Measurements from ENCODE around the gene MACO1. TPM values are rescaled to one million over a fixed set of nuclear protein-coding genes. Genes with fewer than 3 reads are reported as not detected.

MACO1 gene
- total and polyA plus RNA-seq, 2 donors, result 17.3 to 21.3 TPM

- WGBS, result 95% methylated on average over 5 of the region's 5 CpGs
- Histone ChIP-seq H3K9me3 (ENCODE audit: control insufficient read depth in 2 of 2, insufficient read depth in 1 of 2, low read length in 1 of 2) (peaks cover 0 to 1% of the 10 kb centered on the region in 2 donors), H3K27ac (ENCODE audit: low read depth in 1 of 2, low read length in 1 of 2) (no peak overlapping the region), H3K4me3 (ENCODE audit: low read length in 2 of 2) (no peak overlapping the region), H3K27me3 (ENCODE audit: control insufficient read depth in 2 of 2, insufficient read depth in 1 of 2, low read length in 1 of 2) (no peaks in the 10 kb centered on the region), H3K36me3 (ENCODE audit: control insufficient read depth in 2 of 2, insufficient read depth in 2 of 2, low read length in 1 of 2) (peaks cover 29 to 44% of the 10 kb centered on the region in 2 donors), H3K4me1 (ENCODE audit: control insufficient read depth in 2 of 2, insufficient read depth in 2 of 2, low read length in 2 of 2) (peaks cover 0 to 5% of the 10 kb centered on the region in 2 donors)
- no peak for DNase-seq (ENCODE audit: low read depth in 6 of 9, low spot score in 9 of 9)
Observed at GRCh38 chr1:25462732-25463131, 32.0 kb downstream of the MACO1 start.

- no peaks in the 10 kb centered on the region for H3K27me3 ChIP-seq (ENCODE audit: control insufficient read depth in 2 of 2, insufficient read depth in 1 of 2, low read length in 1 of 2)
- peak in 2 of 9 donors; percentile 18 to 51 for DNase-seq (ENCODE audit: low read depth in 6 of 9, low spot score in 9 of 9)
- peak overlapping the region in 1 of 2 donors; percentile 18 for H3K27ac ChIP-seq (ENCODE audit: low read depth in 1 of 2, low read length in 1 of 2)
- H3K4me1 ChIP-seq (ENCODE audit: control insufficient read depth in 2 of 2, insufficient read depth in 2 of 2, low read length in 2 of 2), result peaks cover 0 to 8% of the 10 kb centered on the region in 2 donors
- no peak overlapping the region for H3K4me3 ChIP-seq (ENCODE audit: low read length in 2 of 2)
- WGBS, result 41% methylated on average over 4 of the region's 4 CpGs
- no peaks in the 10 kb centered on the region for H3K9me3 ChIP-seq (ENCODE audit: control insufficient read depth in 2 of 2, insufficient read depth in 1 of 2, low read length in 1 of 2)
- H3K36me3 ChIP-seq (ENCODE audit: control insufficient read depth in 2 of 2, insufficient read depth in 2 of 2, low read length in 1 of 2), result peaks cover 10 to 17% of the 10 kb centered on the region in 2 donors
Observed at GRCh38 chr1:25467193-25467592, 36.5 kb downstream of the MACO1 start.

- Histone ChIP-seq H3K4me1 (ENCODE audit: control insufficient read depth in 2 of 2, insufficient read depth in 2 of 2, low read length in 2 of 2) (peaks cover 0 to 8% of the 10 kb centered on the region in 2 donors), H3K9me3 (ENCODE audit: control insufficient read depth in 2 of 2, insufficient read depth in 1 of 2, low read length in 1 of 2) (no peaks in the 10 kb centered on the region), H3K27ac (ENCODE audit: low read depth in 1 of 2, low read length in 1 of 2) (no peak overlapping the region), H3K4me3 (ENCODE audit: low read length in 2 of 2) (no peak overlapping the region), H3K27me3 (ENCODE audit: control insufficient read depth in 2 of 2, insufficient read depth in 1 of 2, low read length in 1 of 2) (no peaks in the 10 kb centered on the region), H3K36me3 (ENCODE audit: control insufficient read depth in 2 of 2, insufficient read depth in 2 of 2, low read length in 1 of 2) (peaks cover 9 to 15% of the 10 kb centered on the region in 2 donors)
- WGBS, result 92% methylated on average over 1 of the region's 1 CpG
- no peak for DNase-seq (ENCODE audit: low read depth in 6 of 9, low spot score in 9 of 9)
Observed at GRCh38 chr1:25467616-25468015, 36.9 kb downstream of the MACO1 start.

- no peak for DNase-seq (ENCODE audit: low read depth in 6 of 9, low spot score in 9 of 9)
- Histone ChIP-seq H3K4me1 (ENCODE audit: control insufficient read depth in 2 of 2, insufficient read depth in 2 of 2, low read length in 2 of 2) (peaks cover 0 to 8% of the 10 kb centered on the region in 2 donors), H3K27ac (ENCODE audit: low read depth in 1 of 2, low read length in 1 of 2) (peak overlapping the region in 1 of 2 donors; percentile 14), H3K9me3 (ENCODE audit: control insufficient read depth in 2 of 2, insufficient read depth in 1 of 2, low read length in 1 of 2) (no peaks in the 10 kb centered on the region), H3K4me3 (ENCODE audit: low read length in 2 of 2) (no peak overlapping the region), H3K27me3 (ENCODE audit: control insufficient read depth in 2 of 2, insufficient read depth in 1 of 2, low read length in 1 of 2) (no peaks in the 10 kb centered on the region), H3K36me3 (ENCODE audit: control insufficient read depth in 2 of 2, insufficient read depth in 2 of 2, low read length in 1 of 2) (peaks cover 9 to 11% of the 10 kb centered on the region in 2 donors)
Observed at GRCh38 chr1:25468033-25468432, 37.3 kb downstream of the MACO1 start.

- H3K9me3 ChIP-seq (ENCODE audit: control insufficient read depth in 2 of 2, insufficient read depth in 1 of 2, low read length in 1 of 2), result no peaks in the 10 kb centered on the region
- no peak for DNase-seq (ENCODE audit: low read depth in 6 of 9, low spot score in 9 of 9)
- no peak overlapping the region for H3K4me3 ChIP-seq (ENCODE audit: low read length in 2 of 2)
- H3K27me3 ChIP-seq (ENCODE audit: control insufficient read depth in 2 of 2, insufficient read depth in 1 of 2, low read length in 1 of 2), result no peaks in the 10 kb centered on the region
- peaks cover 9 to 10% of the 10 kb centered on the region in 2 donors for H3K36me3 ChIP-seq (ENCODE audit: control insufficient read depth in 2 of 2, insufficient read depth in 2 of 2, low read length in 1 of 2)
- 96% methylated on average over 2 of the region's 2 CpGs for WGBS
- peaks cover 0 to 13% of the 10 kb centered on the region in 2 donors for H3K4me1 ChIP-seq (ENCODE audit: control insufficient read depth in 2 of 2, insufficient read depth in 2 of 2, low read length in 2 of 2)
- no peak overlapping the region for H3K27ac ChIP-seq (ENCODE audit: low read depth in 1 of 2, low read length in 1 of 2)
Observed at GRCh38 chr1:25469177-25469576, 38.5 kb downstream of the MACO1 start.

- H3K27ac ChIP-seq (ENCODE audit: low read depth in 1 of 2, low read length in 1 of 2), result no peak overlapping the region
- H3K27me3 ChIP-seq (ENCODE audit: control insufficient read depth in 2 of 2, insufficient read depth in 1 of 2, low read length in 1 of 2), result no peaks in the 10 kb centered on the region
- no peak for DNase-seq (ENCODE audit: low read depth in 6 of 9, low spot score in 9 of 9)
- peaks cover 0 to 13% of the 10 kb centered on the region in 2 donors for H3K4me1 ChIP-seq (ENCODE audit: control insufficient read depth in 2 of 2, insufficient read depth in 2 of 2, low read length in 2 of 2)
- 95% methylated on average over 4 of the region's 4 CpGs for WGBS
- H3K36me3 ChIP-seq (ENCODE audit: control insufficient read depth in 2 of 2, insufficient read depth in 2 of 2, low read length in 1 of 2), result peaks cover 2 to 13% of the 10 kb centered on the region in 2 donors
- H3K9me3 ChIP-seq (ENCODE audit: control insufficient read depth in 2 of 2, insufficient read depth in 1 of 2, low read length in 1 of 2), result no peaks in the 10 kb centered on the region
- no peak overlapping the region for H3K4me3 ChIP-seq (ENCODE audit: low read length in 2 of 2)
Observed at GRCh38 chr1:25472471-25472870, 41.8 kb downstream of the MACO1 start.

- Histone ChIP-seq H3K27me3 (ENCODE audit: control insufficient read depth in 2 of 2, insufficient read depth in 1 of 2, low read length in 1 of 2) (no peaks in the 10 kb centered on the region), H3K4me1 (ENCODE audit: control insufficient read depth in 2 of 2, insufficient read depth in 2 of 2, low read length in 2 of 2) (peaks cover 0 to 13% of the 10 kb centered on the region in 2 donors), H3K4me3 (ENCODE audit: low read length in 2 of 2) (no peak overlapping the region), H3K36me3 (ENCODE audit: control insufficient read depth in 2 of 2, insufficient read depth in 2 of 2, low read length in 1 of 2) (peaks cover 2 to 14% of the 10 kb centered on the region in 2 donors), H3K27ac (ENCODE audit: low read depth in 1 of 2, low read length in 1 of 2) (peak overlapping the region; percentile 23 to 76), H3K9me3 (ENCODE audit: control insufficient read depth in 2 of 2, insufficient read depth in 1 of 2, low read length in 1 of 2) (no peaks in the 10 kb centered on the region)
- 99% methylated on average over 1 of the region's 1 CpG for WGBS
- DNase-seq (ENCODE audit: low read depth in 6 of 9, low spot score in 9 of 9), result no peak
Observed at GRCh38 chr1:25473653-25474225, 43.0 kb downstream of the MACO1 start.

GRCh38 chr1:25474439-25475047 lies 43.8 kb downstream of the MACO1 start:
- peak overlapping the region in 1 of 2 donors; percentile 23 for H3K27ac ChIP-seq (ENCODE audit: low read depth in 1 of 2, low read length in 1 of 2)
- H3K4me3 ChIP-seq (ENCODE audit: low read length in 2 of 2), result no peak overlapping the region
- peaks cover 2 to 14% of the 10 kb centered on the region in 2 donors for H3K36me3 ChIP-seq (ENCODE audit: control insufficient read depth in 2 of 2, insufficient read depth in 2 of 2, low read length in 1 of 2)
- H3K4me1 ChIP-seq (ENCODE audit: control insufficient read depth in 2 of 2, insufficient read depth in 2 of 2, low read length in 2 of 2), result peaks cover 0 to 13% of the 10 kb centered on the region in 2 donors
- peak in 2 of 9 donors; percentile 31 to 55 for DNase-seq (ENCODE audit: low read depth in 6 of 9, low spot score in 9 of 9)
- H3K9me3 ChIP-seq (ENCODE audit: control insufficient read depth in 2 of 2, insufficient read depth in 1 of 2, low read length in 1 of 2), result no peaks in the 10 kb centered on the region
- no peaks in the 10 kb centered on the region for H3K27me3 ChIP-seq (ENCODE audit: control insufficient read depth in 2 of 2, insufficient read depth in 1 of 2, low read length in 1 of 2)
- 81% methylated on average over 5 of the region's 5 CpGs for WGBS

GRCh38 chr1:25476186-25477097 lies 45.7 kb downstream of the MACO1 start:
- H3K4me1 ChIP-seq (ENCODE audit: control insufficient read depth in 2 of 2, insufficient read depth in 2 of 2, low read length in 2 of 2), result peaks cover 0 to 13% of the 10 kb centered on the region in 2 donors
- no peaks in the 10 kb centered on the region for H3K27me3 ChIP-seq (ENCODE audit: control insufficient read depth in 2 of 2, insufficient read depth in 1 of 2, low read length in 1 of 2)
- peak overlapping the region in 1 of 2 donors; percentile 58 for H3K27ac ChIP-seq (ENCODE audit: low read depth in 1 of 2, low read length in 1 of 2)
- peaks cover 2 to 11% of the 10 kb centered on the region in 2 donors for H3K36me3 ChIP-seq (ENCODE audit: control insufficient read depth in 2 of 2, insufficient read depth in 2 of 2, low read length in 1 of 2)
- 91% methylated on average over 2 of the region's 2 CpGs for WGBS
- H3K4me3 ChIP-seq (ENCODE audit: low read length in 2 of 2), result no peak overlapping the region
- no peak for DNase-seq (ENCODE audit: low read depth in 6 of 9, low spot score in 9 of 9)
- no peaks in the 10 kb centered on the region for H3K9me3 ChIP-seq (ENCODE audit: control insufficient read depth in 2 of 2, insufficient read depth in 1 of 2, low read length in 1 of 2)

Measured in thymus (tissue), 11 donors.